ENCODE results near the gene FBXW4.

DNA sequence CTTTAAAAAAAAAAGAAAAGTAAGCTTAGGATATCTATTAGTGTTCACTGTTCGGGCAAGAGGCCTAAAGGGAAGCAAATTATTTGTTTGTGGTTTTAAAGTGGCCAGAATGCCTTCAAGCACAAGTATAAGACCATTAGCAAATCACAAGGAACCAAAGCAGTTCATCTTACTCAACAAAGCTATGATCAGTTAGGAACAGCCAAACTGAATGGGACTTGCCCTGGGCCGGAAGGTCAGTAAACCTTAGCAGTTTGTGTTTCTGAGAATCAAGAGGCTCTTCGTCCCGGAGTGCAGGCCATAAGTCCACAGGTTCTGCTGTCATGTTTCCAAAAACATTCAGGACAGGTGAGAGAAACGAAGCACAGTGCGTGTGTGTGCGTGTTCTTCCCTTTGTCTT lies 4.5 kb downstream of the FBXW4 start:
- TF ChIP-seq POLR2A (IDR thresholded peaks at IDR 0.05; ENCODE audit: low read depth, low read length) (no peak), POLR2AphosphoS5 (IDR thresholded peaks at IDR 0.05; ENCODE audit: low read depth, low read length) (no peak), TAF1 (IDR thresholded peaks at IDR 0.05; ENCODE audit: low read depth, low read length) (no peak)

All from GM12891 (cell line).